Measurements from ENCODE around the gene SASS6. TPM values are rescaled to one million over a fixed set of nuclear protein-coding genes. Genes with fewer than 3 reads are reported as not detected.

The SASS6 gene, protein sequence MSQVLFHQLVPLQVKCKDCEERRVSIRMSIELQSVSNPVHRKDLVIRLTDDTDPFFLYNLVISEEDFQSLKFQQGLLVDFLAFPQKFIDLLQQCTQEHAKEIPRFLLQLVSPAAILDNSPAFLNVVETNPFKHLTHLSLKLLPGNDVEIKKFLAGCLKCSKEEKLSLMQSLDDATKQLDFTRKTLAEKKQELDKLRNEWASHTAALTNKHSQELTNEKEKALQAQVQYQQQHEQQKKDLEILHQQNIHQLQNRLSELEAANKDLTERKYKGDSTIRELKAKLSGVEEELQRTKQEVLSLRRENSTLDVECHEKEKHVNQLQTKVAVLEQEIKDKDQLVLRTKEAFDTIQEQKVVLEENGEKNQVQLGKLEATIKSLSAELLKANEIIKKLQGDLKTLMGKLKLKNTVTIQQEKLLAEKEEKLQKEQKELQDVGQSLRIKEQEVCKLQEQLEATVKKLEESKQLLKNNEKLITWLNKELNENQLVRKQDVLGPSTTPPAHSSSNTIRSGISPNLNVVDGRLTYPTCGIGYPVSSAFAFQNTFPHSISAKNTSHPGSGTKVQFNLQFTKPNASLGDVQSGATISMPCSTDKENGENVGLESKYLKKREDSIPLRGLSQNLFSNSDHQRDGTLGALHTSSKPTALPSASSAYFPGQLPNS
- total RNA-seq (2022; extraction: Qiagen RNA extraction; ENCODE audit: low read depth) = 3.7 to 5.7 TPM (median 5.0 TPM) in 5 replicates

DNA sequence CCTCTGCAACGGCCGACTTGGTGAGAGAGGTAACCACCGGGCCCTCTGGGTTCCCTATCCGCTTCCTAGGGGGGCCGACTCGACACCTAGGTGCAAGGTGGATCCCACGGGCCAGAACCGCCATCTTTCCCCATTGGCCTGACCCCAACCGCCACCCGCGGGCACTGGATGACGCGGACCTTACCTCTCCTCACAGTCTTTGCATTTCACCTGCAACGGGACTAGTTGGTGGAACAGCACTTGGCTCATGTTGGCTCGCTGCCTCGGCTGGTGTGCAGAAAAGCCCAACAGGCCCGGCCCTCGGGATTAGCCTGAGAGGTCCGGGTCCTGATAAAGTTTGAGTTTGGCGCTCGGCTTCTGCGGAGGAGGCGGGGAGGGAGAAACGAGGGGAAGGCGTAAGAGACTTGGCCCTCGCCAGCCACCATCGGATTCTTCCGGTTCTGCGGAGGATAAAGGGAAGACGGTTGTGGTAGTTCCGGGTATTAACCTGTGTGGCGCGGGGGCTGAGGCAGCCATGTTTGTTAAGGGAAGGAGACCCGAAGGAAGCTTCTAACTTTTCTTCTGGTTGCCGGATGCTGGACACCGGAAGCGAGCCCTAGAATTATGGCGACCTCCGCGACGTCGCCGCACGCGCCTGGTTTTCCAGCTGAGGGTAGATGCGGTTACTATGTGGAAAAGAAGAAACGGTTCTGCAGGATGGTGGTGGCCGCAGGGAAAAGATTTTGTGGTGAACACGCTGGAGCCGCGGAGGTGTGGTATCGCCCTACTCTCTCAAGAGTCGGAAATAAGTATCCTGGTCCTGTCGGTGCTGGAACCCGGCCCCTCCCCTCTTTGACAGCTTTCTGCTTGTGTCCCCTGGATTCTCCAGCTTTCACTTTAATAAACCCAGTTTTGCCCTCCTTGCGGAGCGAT, at the start of gene SASS6, which contains the start of gene TRMT13:
Gene SASS6, minus strand, starts transcription at position 365 of the 912 bp plus-strand sequence. Its CDS starts 116 bp downstream, at position 249.
Gene TRMT13, plus strand, starts transcription at position 598 of the 912 bp plus-strand sequence. Its CDS starts 6 bp downstream, at position 604.

DNA sequence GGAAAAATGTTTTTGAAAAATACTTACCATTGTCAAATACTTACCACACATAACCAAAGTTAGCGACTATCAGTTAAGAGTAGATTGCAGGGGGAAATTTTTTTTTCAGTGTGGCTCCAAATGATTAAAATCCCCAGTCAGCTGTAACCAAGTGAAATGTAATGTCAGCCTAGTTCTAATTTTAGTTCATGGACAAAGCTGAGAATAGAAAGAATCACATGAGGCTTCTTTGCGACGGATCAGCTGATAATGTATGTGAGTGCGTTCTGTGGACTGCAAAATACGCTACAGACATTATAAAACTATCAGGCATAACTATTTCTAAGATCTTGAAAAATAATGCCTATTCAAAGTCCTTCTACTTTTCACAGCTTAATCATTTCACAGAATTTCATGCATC, 45.4 kb upstream of the SASS6 start, which contains the start of gene LRRC39:
Gene LRRC39, minus strand, starts transcription at position 166 of the 400 bp plus-strand sequence. CDS start 9,740 bp downstream, outside the sequence.

Other genes starting within 250 kb of the SASS6 start
- 5.2 to 12.8 TPM (median 10.9 TPM) in 5 replicates for gene SLC35A3, start 162.9 kb downstream of the SASS6 start, total RNA-seq (2022; extraction: Qiagen RNA extraction; ENCODE audit: low read depth)
- gene TRMT13, start 233 bp upstream of the SASS6 start, total RNA-seq (2022; extraction: Qiagen RNA extraction; ENCODE audit: low read depth) = 6.0 to 9.4 TPM (median 8.5 TPM) in 5 replicates
- gene LRRC39, start 45.3 kb upstream of the SASS6 start, total RNA-seq (2022; extraction: Qiagen RNA extraction; ENCODE audit: low read depth) = 0.13 to 0.15 TPM (median 0.13 TPM) in 3 of 5 replicates, not detected in the others
- 2.8 to 5.3 TPM (median 4.6 TPM) in 5 replicates for gene DBT, start 116.9 kb upstream of the SASS6 start, total RNA-seq (2022; extraction: Qiagen RNA extraction; ENCODE audit: low read depth)
- gene RTCA, start 133.3 kb upstream of the SASS6 start, total RNA-seq (2022; extraction: Qiagen RNA extraction; ENCODE audit: low read depth) = 19.2 to 23.8 TPM (median 23.5 TPM) in 5 replicates
- gene CDC14A, start 219.6 kb upstream of the SASS6 start, total RNA-seq (2022; extraction: Qiagen RNA extraction; ENCODE audit: low read depth) = 2.3 to 3.4 TPM (median 3.0 TPM) in 5 replicates